Thyroid gland (tissue), 4 donors: ENCODE data around the gene PPP1R1A.

Source experiments
- CTCF ChIP-seq, 6 experiments: fragments of 200-600 bp in 3 of 6; fragments of 450-650 bp in 3 of 6; sonication (generic) in 3 of 6; IDR thresholded peaks; one replicate each; pipeline ENCODE4 v1.5.1; 2016 to 2019; ENCODE audit warnings: antibody characterized with exemption in 6 of 6, mild to moderate bottlenecking in 2 of 6, inconsistent platforms in 1 of 6, moderate library complexity in 1 of 6
- POLR2A ChIP-seq, 2 donors: fragments of 450-650 bp; IDR thresholded peaks; one replicate each; pipeline ENCODE4 v1.6.1; 2017; ENCODE audit warnings: antibody characterized with exemption in 2 of 2, mild to moderate bottlenecking in 2 of 2, moderate library complexity in 1 of 2

GRCh38 chr12:54587315-54587873, 1.1 kb downstream of the PPP1R1A start:
- TF ChIP-seq CTCF (IDR thresholded peaks at IDR 0.05) (no peak), POLR2A (IDR thresholded peaks at IDR 0.05) (no peak)
